Vagina (tissue), 2 donors: ENCODE results near the gene STX12. TPM values are rescaled to one million over a fixed set of nuclear protein-coding genes. Genes with fewer than 3 reads are reported as not detected.

Source experiments
- DNase-seq, 2 donors: peaks; one replicate each; pipeline ENCODE4 v3.0.0-alpha.2; 2017; ENCODE audit errors: extremely low spot score in 2 of 2
- H3K27ac ChIP-seq: fragments of 200-600 bp; sonication (generic); one replicate; pipeline ENCODE4 v1.5.1; 2019
- H3K27me3 ChIP-seq: fragments of 200-600 bp; sonication (generic); one replicate; pipeline ENCODE4 v1.5.1; 2019
- H3K36me3 ChIP-seq, 2 donors: fragments of 200-600 bp; sonication (generic); one replicate each; pipeline ENCODE4 v1.5.1; 2017 to 2019
- H3K4me1 ChIP-seq: fragments of 200-600 bp; sonication (generic); one replicate; pipeline ENCODE4 v1.5.1; 2019
- H3K4me3 ChIP-seq, 2 donors: fragments of 200-600 bp; sonication (generic); 1 replicate in 1 of 2; 2 replicates in 1 of 2; pipeline ENCODE4 v1.5.1; 2016 to 2019
- H3K9me3 ChIP-seq: fragments of 200-600 bp; sonication (generic); one replicate; pipeline ENCODE4 v1.5.1; 2019
- CTCF ChIP-seq, 3 experiments: fragments of 450-650 bp in 2 of 3; fragments of 200-600 bp in 1 of 3; sonication (generic) in 1 of 3; IDR thresholded peaks; one replicate each; pipeline ENCODE4 v1.5.1; 2017 to 2019; ENCODE audit warnings: antibody characterized with exemption in 3 of 3, mild to moderate bottlenecking in 2 of 3, moderate library complexity in 2 of 3
- POLR2A ChIP-seq, 2 donors: fragments of 450-650 bp; IDR thresholded peaks; one replicate each; pipeline ENCODE4 v1.6.1; 2017; ENCODE audit warnings: antibody characterized with exemption in 2 of 2, mild to moderate bottlenecking in 2 of 2, moderate library complexity in 2 of 2
- POLR2AphosphoS5 ChIP-seq, 2 donors: sonication (generic); formaldehyde crosslinking; IDR thresholded peaks; one replicate each; pipeline ENCODE4 v1.9.0; 2017; ENCODE audit warnings: antibody characterized with exemption in 2 of 2, mild to moderate bottlenecking in 2 of 2, low read depth in 1 of 2; ENCODE audit not compliant: insufficient read depth in 1 of 2
- intact Hi-C: fragments of 100-400 bp; cut with DNase I; formaldehyde crosslinking; loops from one replicate; pipeline ENCODE4 v1.15.1; 2023
- total RNA-seq: library from RNA; depleted of rRNA; stranded (reverse); fragments of >200 nt; gene quantifications from one replicate; pipeline ENCODE4 v1.2.3, GENCODE V29; 2016

STX12 gene
- total RNA-seq = 34.6 TPM

GRCh38 chr1:27772932-27773825 is at the start of gene STX12:
Gene STX12, plus strand, starts transcription at chr1:27773219. Its CDS starts 89 bp downstream, at chr1:27773308.
- Histone ChIP-seq H3K4me3 (peak within 1 kb of the TSS; percentile 77 to 98), H3K27me3 (no peaks in the 10 kb centered on the region), H3K36me3 (no peaks in the 10 kb centered on the region), H3K9me3 (no peaks in the 10 kb centered on the region), H3K4me1 (peaks cover 24% of the 10 kb centered on the region), H3K27ac (peak within 1 kb of the TSS; percentile 91)
- DNase-seq = peak; percentile 98 to 100
- intact Hi-C loops = loop anchor here (5.0 kb wide), 1 partner anchor 46 kb away; the partner anchor contains the start of gene FAM76A
- TF ChIP-seq CTCF (IDR thresholded peaks at IDR 0.05) (no peak), POLR2A (IDR thresholded peaks at IDR 0.05) (peak; percentile 13 to 88), POLR2AphosphoS5 (IDR thresholded peaks at IDR 0.05; ENCODE audit: insufficient read depth in 1 of 2, low read depth in 1 of 2) (peak; percentile 97 to 98)

GRCh38 chr1:27724961-27725373 is 48.1 kb upstream of the STX12 start:
- Histone ChIP-seq H3K4me1 (peaks cover 20% of the 10 kb centered on the region), H3K27me3 (no peaks in the 10 kb centered on the region), H3K9me3 (no peaks in the 10 kb centered on the region), H3K4me3 (peak overlapping the region; percentile 42 to 93), H3K36me3 (peaks cover 0 to 15% of the 10 kb centered on the region in 2 donors), H3K27ac (peak overlapping the region; percentile 81)
- intact Hi-C loops = loop anchor here (5.0 to 10.0 kb wide), 2 partner anchors 47 to 50 kb away; partner anchors contain the start of genes IFI6 and STX12
- peak in 1 of 2 donors; percentile 90 for DNase-seq
- TF ChIP-seq POLR2A (IDR thresholded peaks at IDR 0.05) (no peak), CTCF (IDR thresholded peaks at IDR 0.05) (no peak)

- Histone ChIP-seq H3K36me3 (peaks cover 0 to 18% of the 10 kb centered on the region in 2 donors), H3K27ac (peak within 1 kb of the TSS; percentile 92), H3K27me3 (no peaks in the 10 kb centered on the region), H3K4me1 (peaks cover 20% of the 10 kb centered on the region), H3K9me3 (no peaks in the 10 kb centered on the region), H3K4me3 (peak within 1 kb of the TSS; percentile 87 to 93)
- intact Hi-C loops = loop anchor here (5.0 to 10.0 kb wide), 2 partner anchors 47 to 51 kb away; partner anchors contain the start of genes IFI6 and STX12
- TF ChIP-seq CTCF (IDR thresholded peaks at IDR 0.05) (peak in 1 of 3 experiments; percentile 48), POLR2A (IDR thresholded peaks at IDR 0.05) (peak in 1 of 2 donors; percentile 77), POLR2AphosphoS5 (IDR thresholded peaks at IDR 0.05; ENCODE audit: insufficient read depth in 1 of 2, low read depth in 1 of 2) (peak; percentile 90 to 91)
- peak; percentile 98 to 99 for DNase-seq
These were observed 47.4 kb upstream of the STX12 start, which contains the start of gene FAM76A for GRCh38 chr1:27725374-27726172. Gene FAM76A, plus strand, starts transcription at chr1:27725961. Its CDS starts 120 bp downstream, at chr1:27726081.

- H3K4me3 ChIP-seq = peak overlapping the region; percentile 87 to 93
- intact Hi-C loops = loop anchor here (5.0 to 10.0 kb wide), 2 partner anchors 46 to 52 kb away; partner anchors contain the start of genes IFI6 and STX12
- no peaks in the 10 kb centered on the region for H3K9me3 ChIP-seq
- H3K27me3 ChIP-seq = no peaks in the 10 kb centered on the region
- no peak for TF ChIP-seq POLR2AphosphoS5 (IDR thresholded peaks at IDR 0.05; ENCODE audit: insufficient read depth in 1 of 2, low read depth in 1 of 2)
- TF ChIP-seq CTCF (IDR thresholded peaks at IDR 0.05) = peak in 1 of 3 experiments; percentile 9
- peak in 1 of 2 donors; percentile 89 for DNase-seq
- H3K4me1 ChIP-seq = peaks cover 20% of the 10 kb centered on the region
- peak overlapping the region; percentile 92 for H3K27ac ChIP-seq
- H3K36me3 ChIP-seq = peaks cover 0 to 23% of the 10 kb centered on the region in 2 donors
These were observed 46.6 kb upstream of the STX12 start for GRCh38 chr1:27726173-27727044.
